ENCODE results near the gene WNK2.

GRCh38 chr9:93294011-93294410, 110.1 kb downstream of the WNK2 start:
- no peak for TF ChIP-seq POLR2AphosphoS5 (IDR thresholded peaks at IDR 0.05; ENCODE audit: borderline replicate concordance, low read depth, low read length)
- TF ChIP-seq EZH2 (IDR thresholded peaks at IDR 0.05), result no peak
- TF ChIP-seq FOXP2 (optimal IDR thresholded peaks at IDR 0.05; ENCODE audit: control extremely low read depth, extremely low read length, insufficient read depth), result no peak
